ENCODE data around the gene WNT7B.
A peak's percentile ranks its signal among the peaks of the same experiment; 100 is the strongest.

WNT7B gene

GRCh38 chr22:45998638-45999378 lies 21.8 kb upstream of the WNT7B start:
- H3K4me3 ChIP-seq (ENCODE audit: control insufficient read depth, low read depth, low read length) = no peak overlapping the region
- DNase-seq (ENCODE audit: low read depth) = no peak
- TF ChIP-seq CTCF (conservative IDR thresholded peaks at IDR 0.05; ENCODE audit: control insufficient read depth, insufficient read depth, low read depth, low read length) = no peak

- no peak for TF ChIP-seq CTCF (conservative IDR thresholded peaks at IDR 0.05; ENCODE audit: control insufficient read depth, insufficient read depth, low read depth, low read length)
- H3K4me3 ChIP-seq (ENCODE audit: control insufficient read depth, low read depth, low read length) = peak overlapping the region; percentile 21
- no peak for DNase-seq (ENCODE audit: low read depth)
Measured at GRCh38 chr22:45997777-45998637, 21.0 kb upstream of the WNT7B start.

GRCh38 chr22:45997077-45997776 lies 20.3 kb upstream of the WNT7B start:
- TF ChIP-seq CTCF (conservative IDR thresholded peaks at IDR 0.05; ENCODE audit: control insufficient read depth, insufficient read depth, low read depth, low read length) = no peak
- peak; percentile 99 for DNase-seq (ENCODE audit: low read depth)
- H3K4me3 ChIP-seq (ENCODE audit: control insufficient read depth, low read depth, low read length) = peak overlapping the region; percentile 32

- TF ChIP-seq CTCF (conservative IDR thresholded peaks at IDR 0.05; ENCODE audit: control insufficient read depth, insufficient read depth, low read depth, low read length) = no peak
- H3K4me3 ChIP-seq (ENCODE audit: control insufficient read depth, low read depth, low read length) = peak overlapping the region; percentile 32
- peak; percentile 71 for DNase-seq (ENCODE audit: low read depth)
Measured at GRCh38 chr22:45996241-45997076, 19.5 kb upstream of the WNT7B start.

GRCh38 chr22:45995405-45996101 lies 18.6 kb upstream of the WNT7B start:
- DNase-seq (ENCODE audit: low read depth) = no peak
- no peak for TF ChIP-seq CTCF (conservative IDR thresholded peaks at IDR 0.05; ENCODE audit: control insufficient read depth, insufficient read depth, low read depth, low read length)
- no peak overlapping the region for H3K4me3 ChIP-seq (ENCODE audit: control insufficient read depth, low read depth, low read length)
